Thoracic aorta (tissue), 2 donors: Measurements from ENCODE around the gene MUC21. TPM values are rescaled to one million over a fixed set of nuclear protein-coding genes. Genes with fewer than 3 reads are reported as not detected.

ENCODE experiments used
- ATAC-seq: fragments of 150-250 bp; one replicate; pipeline ENCODE4 v1.8.0; 2017; ENCODE audit warnings: low read depth; ENCODE audit not compliant: insufficient number of reproducible peaks, low FRiP score
- DNase-seq: peaks from one replicate; pipeline ENCODE4 v3.0.0-alpha.2; 2020; ENCODE audit warnings: low spot score
- H3K27ac ChIP-seq, 2 donors: fragments of 200-600 bp; sonication (generic); 1 replicate in 1 of 2; 2 replicates in 1 of 2; pipeline ENCODE4 v1.5.1; 2016; ENCODE audit warnings: mild to moderate bottlenecking in 2 of 2, moderate library complexity in 2 of 2
- H3K27me3 ChIP-seq: fragments of 200-600 bp; sonication (generic); replicated peaks from 2 replicates; pipeline ENCODE4 v1.6.0; 2016; ENCODE audit warnings: mild to moderate bottlenecking; ENCODE audit not compliant: insufficient read depth
- H3K36me3 ChIP-seq: fragments of 200-600 bp; sonication (generic); one replicate; pipeline ENCODE4 v1.5.1; 2016
- H3K4me1 ChIP-seq, 2 donors: fragments of 200-600 bp; sonication (generic); 1 replicate in 1 of 2; 2 replicates in 1 of 2; pipeline versions ENCODE4 v1.5.1 to v1.6.0; 2016; ENCODE audit warnings: low read depth in 2 of 2, mild to moderate bottlenecking in 1 of 2; ENCODE audit not compliant: control insufficient read depth in 1 of 2
- H3K4me3 ChIP-seq: fragments of 200-600 bp; sonication (generic); 2 replicates; pipeline ENCODE4 v1.5.1; 2016; ENCODE audit warnings: mild to moderate bottlenecking
- H3K9me3 ChIP-seq: fragments of 200-600 bp; sonication (generic); 2 replicates; pipeline ENCODE4 v1.5.1; 2016
- CTCF ChIP-seq: fragments of 200-600 bp; sonication (generic); IDR thresholded peaks from one replicate; pipeline ENCODE4 v1.5.1; 2019; ENCODE audit warnings: antibody characterized with exemption
- total RNA-seq, 2 donors: library from RNA; depleted of rRNA; stranded (reverse); fragments of >200 nt; gene quantifications; one replicate each; pipeline versions ENCODE4 v1.1.0 to v1.2.3, GENCODE V29; 2016

Gene MUC21
- total RNA-seq, 2 donors from 2014 or later: not detected

- Histone ChIP-seq H3K27me3 (no peaks in the 10 kb centered on the region), H3K9me3 (no peaks in the 10 kb centered on the region), H3K4me3 (no peak overlapping the region), H3K4me1 (peaks cover 0 to 6% of the 10 kb centered on the region in 2 donors), H3K27ac (no peak overlapping the region), H3K36me3 (no peaks in the 10 kb centered on the region)
- ATAC-seq: no peak
- DNase-seq: no peak
- no peak for TF ChIP-seq CTCF
Observed at GRCh38 chr6:30979690-30980089, 3.8 kb upstream of the MUC21 start.

GRCh38 chr6:30981942-30982772 lies 1.4 kb upstream of the MUC21 start:
- no peak for TF ChIP-seq CTCF
- DNase-seq (no peak), ATAC-seq (no peak)
- H3K4me3 ChIP-seq: peak overlapping the region; percentile 55
- no peaks in the 10 kb centered on the region for H3K36me3 ChIP-seq
- H3K27me3 ChIP-seq: no peaks in the 10 kb centered on the region
- no peaks in the 10 kb centered on the region for H3K9me3 ChIP-seq
- H3K27ac ChIP-seq: no peak overlapping the region
- peaks cover 0 to 6% of the 10 kb centered on the region in 2 donors for H3K4me1 ChIP-seq

GRCh38 chr6:30985490-30985889 lies 2.0 kb downstream of the MUC21 start:
- H3K27ac ChIP-seq: no peak overlapping the region
- no peak for TF ChIP-seq CTCF
- DNase-seq (no peak), ATAC-seq (no peak)
- no peaks in the 10 kb centered on the region for H3K9me3 ChIP-seq
- no peak overlapping the region for H3K4me3 ChIP-seq
- H3K27me3 ChIP-seq: no peaks in the 10 kb centered on the region
- H3K36me3 ChIP-seq: no peaks in the 10 kb centered on the region
- peaks cover 0 to 6% of the 10 kb centered on the region in 2 donors for H3K4me1 ChIP-seq

- Histone ChIP-seq H3K9me3 (no peaks in the 10 kb centered on the region), H3K4me1 (peaks cover 0 to under 1% of the 10 kb centered on the region in 2 donors), H3K4me3 (no peak overlapping the region), H3K36me3 (no peaks in the 10 kb centered on the region), H3K27ac (no peak overlapping the region), H3K27me3 (no peaks in the 10 kb centered on the region)
- no peak for TF ChIP-seq CTCF
- ATAC-seq (no peak), DNase-seq (no peak)
Observed at GRCh38 chr6:30987304-30987703, 3.8 kb downstream of the MUC21 start.

- no peak for TF ChIP-seq CTCF
- no peaks in the 10 kb centered on the region for H3K4me1 ChIP-seq
- DNase-seq: no peak
- H3K4me3 ChIP-seq: no peak overlapping the region
- no peak overlapping the region for H3K27ac ChIP-seq
- H3K9me3 ChIP-seq: no peaks in the 10 kb centered on the region
- no peak for ATAC-seq
- no peaks in the 10 kb centered on the region for H3K36me3 ChIP-seq
- no peaks in the 10 kb centered on the region for H3K27me3 ChIP-seq
Observed at GRCh38 chr6:30988209-30988825, 4.8 kb downstream of the MUC21 start.
